Cardiac septum (tissue), 1 donor: ENCODE measurements around the gene CDC26. TPM values are rescaled to one million over a fixed set of nuclear protein-coding genes. Genes with fewer than 3 reads are reported as not detected.
"Not testable (repeated sequence)": the region's sequence is repeated elsewhere in the genome, so short reads cannot be mapped to it uniquely, and the experiment has no call there.

Experiments
- DNase-seq: peaks from one replicate; pipeline ENCODE4 v3.0.0-alpha.2; 2020; ENCODE audit warnings: low spot score
- intact Hi-C: fragments of 100-400 bp; cut with DNase I; formaldehyde crosslinking; loops from one replicate; pipeline ENCODE4 v1.14.0; 2022
- total RNA-seq: library from RNA; stranded (reverse); fragmentation: NEBNext Ultra II Directional; extraction: Animal tissue kit (Norgen Biotek cat#: 25700); gene quantifications from one replicate; pipeline ENCODE4 v1.2.1, GENCODE V29; 2021
- donor health status: DM: no; HTN: no; CAD: no.

CDC26 gene
- total RNA-seq, 1 donor from 2014 or later, result 35.1 TPM

- intact Hi-C loops, result no loop called here
- no peak for DNase-seq
Observed at GRCh38 chr9:113247640-113248039, 27.7 kb downstream of the CDC26 start.

- DNase-seq, result no peak
- intact Hi-C loops, result no loop called here
Observed at GRCh38 chr9:113246928-113247327, 28.4 kb downstream of the CDC26 start.

- no peak for DNase-seq
- intact Hi-C loops, result no loop called here
Observed at GRCh38 chr9:113245894-113246293, 29.5 kb downstream of the CDC26 start.

- intact Hi-C loops, result no loop called here
- DNase-seq, result no peak
Observed at GRCh38 chr9:113244556-113244955, 30.8 kb downstream of the CDC26 start.

GRCh38 chr9:113241161-113241560, 34.2 kb downstream of the CDC26 start:
- no peak for DNase-seq
- intact Hi-C loops, result no loop called here

- no peak for DNase-seq
- intact Hi-C loops, result no loop called here
Observed at GRCh38 chr9:113238859-113239232, 36.5 kb downstream of the CDC26 start.

- no peak for DNase-seq
- intact Hi-C loops, result no loop called here
Observed at GRCh38 chr9:113238202-113238858, 37.0 kb downstream of the CDC26 start.

- intact Hi-C loops, result no loop called here
- DNase-seq, result no peak
Observed at GRCh38 chr9:113237026-113237425, 38.3 kb downstream of the CDC26 start.

- DNase-seq, intact Hi-C loops: not testable (repeated sequence)
Observed at GRCh38 chr9:113235701-113236255, 39.6 kb downstream of the CDC26 start.

- no peak for DNase-seq
- intact Hi-C loops, result no loop called here
Observed at GRCh38 chr9:113231701-113232100, 43.7 kb downstream of the CDC26 start.

GRCh38 chr9:113228130-113228665, 47.2 kb downstream of the CDC26 start:
- intact Hi-C loops, result no loop called here
- DNase-seq, result no peak

- no peak for DNase-seq
- intact Hi-C loops, result no loop called here
Observed at GRCh38 chr9:113227436-113227835, 47.9 kb downstream of the CDC26 start.

- intact Hi-C loops, result no loop called here
- no peak for DNase-seq
Observed at GRCh38 chr9:113223963-113224362, 51.4 kb downstream of the CDC26 start.

- intact Hi-C loops, result no loop called here
- no peak for DNase-seq
Observed at GRCh38 chr9:113222482-113222841, 52.9 kb downstream of the CDC26 start.

GRCh38 chr9:113221800-113222481, 53.4 kb downstream of the CDC26 start:
- DNase-seq, result peak; percentile 76
- intact Hi-C loops, result loop anchor here (2.0 kb wide), 2 partner anchors 53 to 189 kb away; partner anchors contain the start of genes C9orf43, CDC26, POLE3 and PRPF4

- intact Hi-C loops, result loop anchor here (2.0 kb wide), 2 partner anchors 54 to 190 kb away; partner anchors contain the start of genes C9orf43, CDC26, POLE3 and PRPF4
- DNase-seq, result peak; percentile 99
Observed at GRCh38 chr9:113221003-113221799, 54.2 kb downstream of the CDC26 start, which contains the start of the genes FKBP15 and SLC31A1. FKBP15 (minus strand) TSS chr9:113221277; CDS start chr9:113221243, 34 bp downstream. SLC31A1 (plus strand) TSS chr9:113221544; CDS start chr9:113256149, 34,605 bp downstream.

- intact Hi-C loops, result loop anchor here (2.0 kb wide), 2 partner anchors 54 to 190 kb away; partner anchors contain the start of genes C9orf43, CDC26, POLE3 and PRPF4
- no peak for DNase-seq
Observed at GRCh38 chr9:113220467-113221002, 54.8 kb downstream of the CDC26 start.

- no peak for DNase-seq
- intact Hi-C loops, result loop anchor here (2.0 kb wide), 2 partner anchors 55 to 191 kb away; partner anchors contain the start of genes C9orf43, CDC26, POLE3 and PRPF4
Observed at GRCh38 chr9:113219969-113220368, 55.4 kb downstream of the CDC26 start.
